Stimulated activated naive CD8-positive, alpha-beta T cell treated with anti-CD3 and anti-CD28 coated beads, Interleukin-15, Interleukin-2, amounts not matched to agents 100 U/mL and 50 U/mL, for 24 hours (primary cell): Measurements from ENCODE around the gene RPA3.
"Not testable (repeated sequence)": the region's sequence is repeated elsewhere in the genome, so short reads cannot be mapped to it uniquely, and the experiment has no call there.

Experiments
- ATAC-seq: fragments of 150-1000 bp; cut with Tn5 transposase; one replicate; pipeline ENCODE4 v1.10.0; 2021
- DNase-seq: peaks from one replicate; pipeline ENCODE4 v3.0.0; 2021

RPA3 gene

DNA sequence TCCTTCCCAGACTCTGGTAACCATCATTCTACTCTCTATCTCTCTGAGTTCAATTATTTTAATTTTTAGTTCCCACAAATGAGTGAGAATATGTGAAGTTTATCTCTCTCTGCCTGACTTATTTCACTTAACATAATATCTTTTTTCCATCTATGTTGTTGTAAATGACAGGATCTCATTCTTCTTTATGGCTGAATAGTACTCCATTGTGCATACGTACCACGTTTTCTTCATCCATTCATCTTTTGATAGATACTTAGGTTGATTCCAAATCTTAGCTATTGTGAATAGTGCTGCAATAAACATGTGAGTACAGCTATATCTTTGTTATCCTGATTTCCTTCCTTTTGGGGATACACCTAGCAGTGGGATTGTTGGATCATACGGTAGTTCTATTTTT is 23.9 kb downstream of the RPA3 start:
- ATAC-seq: no peak
- DNase-seq: no peak

DNA sequence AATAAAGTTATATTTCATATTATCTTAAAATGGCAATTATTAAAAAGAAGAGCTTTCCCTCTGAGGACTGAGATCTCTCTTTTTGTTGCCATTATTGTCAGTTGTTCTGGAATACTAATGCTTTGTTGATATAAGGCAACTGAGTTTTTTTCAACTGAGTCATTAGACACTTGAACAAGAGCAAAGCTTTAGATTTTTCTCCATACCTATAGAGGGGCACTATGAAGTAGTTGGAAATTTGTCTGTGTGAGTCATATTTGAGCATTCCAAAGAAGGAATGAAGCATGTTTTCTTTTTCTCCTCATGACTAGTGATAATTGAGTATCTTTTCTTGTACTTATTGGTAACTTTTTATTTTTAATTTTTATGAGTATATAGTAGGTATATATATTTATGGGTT is 24.5 kb downstream of the RPA3 start:
- no peak for ATAC-seq
- no peak for DNase-seq

GRCh38 chr7:7688956-7689355 is 29.5 kb downstream of the RPA3 start:
- DNase-seq (no peak), ATAC-seq (no peak)

GRCh38 chr7:7688310-7688709 is 30.1 kb downstream of the RPA3 start:
- ATAC-seq (no peak), DNase-seq (no peak)

DNA sequence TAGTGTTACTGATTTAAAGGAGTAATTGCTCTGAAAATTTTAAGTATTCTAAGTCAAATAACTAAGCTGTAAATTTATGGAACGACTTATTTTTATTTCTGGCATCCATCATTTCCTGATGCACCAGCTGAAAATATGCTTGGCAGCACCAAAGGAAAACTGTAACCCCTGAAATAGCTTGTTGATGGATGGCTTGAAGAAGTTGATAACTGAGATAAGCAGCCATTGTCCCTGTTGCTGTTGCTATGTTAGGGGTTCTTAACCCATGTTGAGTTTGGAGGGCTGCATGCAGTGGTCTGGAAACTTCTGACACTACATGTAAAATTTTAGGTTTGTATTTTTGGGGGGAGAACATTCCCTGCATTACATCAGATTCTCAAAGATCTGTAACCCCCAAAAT is 30.6 kb downstream of the RPA3 start:
- no peak for DNase-seq
- ATAC-seq: no peak

DNA sequence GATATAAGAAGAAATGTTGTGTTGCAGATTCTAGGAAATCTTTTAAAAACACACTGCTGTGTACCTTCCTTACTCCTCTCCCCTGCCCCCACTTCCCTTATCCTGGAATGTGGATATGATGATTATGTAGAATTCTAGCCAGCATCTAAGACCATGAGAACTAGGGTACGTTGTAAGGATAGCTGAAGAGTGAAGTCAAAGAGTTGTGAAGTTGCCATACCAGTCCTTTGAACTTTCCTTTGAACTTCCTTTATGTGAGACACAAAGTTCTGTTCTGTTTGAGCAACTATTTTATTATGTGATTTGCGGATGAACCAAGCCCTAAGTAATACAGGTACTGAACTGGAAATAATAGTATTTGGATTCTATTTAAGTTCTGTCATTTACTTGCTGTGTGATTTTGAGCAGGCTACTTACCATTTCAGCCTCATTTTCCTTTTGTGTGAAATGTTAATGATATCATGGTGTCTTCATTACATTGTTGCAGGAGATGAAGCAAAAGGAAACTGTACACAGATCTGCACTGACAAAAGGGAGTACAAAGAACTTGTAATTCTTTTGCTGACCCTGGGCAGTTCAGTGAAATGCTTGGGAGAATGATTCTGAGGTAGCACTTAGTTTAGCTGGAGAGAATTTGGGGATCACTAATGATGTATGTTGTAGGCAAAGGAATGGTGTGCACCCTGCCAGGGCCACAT is 31.4 kb downstream of the RPA3 start:
- no peak for ATAC-seq
- no peak for DNase-seq

GRCh38 chr7:7682861-7683260 is 35.5 kb downstream of the RPA3 start:
- no peak for DNase-seq
- no peak for ATAC-seq

DNA sequence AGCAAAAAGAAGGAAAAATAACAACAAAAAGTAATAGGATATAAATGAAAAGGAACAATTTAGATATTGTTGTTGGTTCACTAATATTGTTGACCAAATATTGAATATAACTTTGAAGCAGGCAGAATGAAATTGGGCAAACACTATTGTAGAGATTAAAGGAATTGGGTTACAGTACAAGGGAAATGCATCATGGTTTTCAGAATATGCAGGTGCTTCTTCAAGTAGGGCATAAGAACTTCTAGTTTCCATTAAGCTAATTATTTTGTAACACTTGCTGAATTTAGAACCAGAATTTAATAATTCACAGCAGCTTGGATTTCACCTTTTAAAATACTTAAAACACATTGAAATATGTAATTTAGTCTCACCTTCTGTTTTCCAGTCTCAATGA is 36.5 kb downstream of the RPA3 start:
- ATAC-seq (no peak), DNase-seq (no peak)

- ATAC-seq (peak; percentile 65), DNase-seq (peak; percentile 33)
Observed at GRCh38 chr7:7681191-7681935, 37.0 kb downstream of the RPA3 start.

- ATAC-seq, DNase-seq: not testable (repeated sequence)
Observed at GRCh38 chr7:7679640-7680039, 38.8 kb downstream of the RPA3 start.

DNA sequence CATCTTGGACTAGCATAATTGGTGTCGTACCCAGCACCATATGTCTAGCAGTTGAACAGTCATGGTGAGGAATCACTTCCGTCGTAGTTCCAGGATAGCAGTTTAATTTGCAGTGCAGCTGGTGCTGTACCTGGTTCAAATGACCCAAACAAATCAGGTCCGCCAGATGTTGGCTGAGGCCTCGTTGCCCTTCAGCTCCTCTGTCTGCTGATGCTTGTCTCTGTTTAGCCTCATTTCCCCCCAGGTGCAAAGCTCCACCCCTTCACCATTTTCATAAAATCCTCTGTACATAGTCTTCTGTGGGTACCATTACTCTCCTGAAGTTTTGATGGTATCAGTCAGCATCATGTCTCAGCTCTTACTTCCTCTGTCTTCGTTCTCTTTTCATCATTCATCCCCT is 42.7 kb downstream of the RPA3 start:
- DNase-seq (no peak), ATAC-seq (no peak)

DNA sequence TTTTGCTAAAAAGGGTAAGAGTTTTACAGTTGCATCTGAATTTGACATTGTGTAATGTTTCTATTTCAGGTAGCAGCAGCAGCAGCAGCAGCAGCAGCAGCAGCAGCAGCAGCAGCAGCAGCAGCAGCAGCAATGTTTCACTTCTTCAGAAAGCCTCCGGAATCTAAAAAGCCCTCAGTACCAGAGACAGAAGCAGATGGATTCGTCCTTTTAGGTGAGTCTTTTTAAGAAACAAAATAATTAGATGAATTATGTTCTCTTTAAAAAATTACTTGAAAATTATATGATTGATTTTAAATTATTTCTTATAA is 45.2 kb downstream of the RPA3 start:
- ATAC-seq (no peak), DNase-seq (no peak)

DNA sequence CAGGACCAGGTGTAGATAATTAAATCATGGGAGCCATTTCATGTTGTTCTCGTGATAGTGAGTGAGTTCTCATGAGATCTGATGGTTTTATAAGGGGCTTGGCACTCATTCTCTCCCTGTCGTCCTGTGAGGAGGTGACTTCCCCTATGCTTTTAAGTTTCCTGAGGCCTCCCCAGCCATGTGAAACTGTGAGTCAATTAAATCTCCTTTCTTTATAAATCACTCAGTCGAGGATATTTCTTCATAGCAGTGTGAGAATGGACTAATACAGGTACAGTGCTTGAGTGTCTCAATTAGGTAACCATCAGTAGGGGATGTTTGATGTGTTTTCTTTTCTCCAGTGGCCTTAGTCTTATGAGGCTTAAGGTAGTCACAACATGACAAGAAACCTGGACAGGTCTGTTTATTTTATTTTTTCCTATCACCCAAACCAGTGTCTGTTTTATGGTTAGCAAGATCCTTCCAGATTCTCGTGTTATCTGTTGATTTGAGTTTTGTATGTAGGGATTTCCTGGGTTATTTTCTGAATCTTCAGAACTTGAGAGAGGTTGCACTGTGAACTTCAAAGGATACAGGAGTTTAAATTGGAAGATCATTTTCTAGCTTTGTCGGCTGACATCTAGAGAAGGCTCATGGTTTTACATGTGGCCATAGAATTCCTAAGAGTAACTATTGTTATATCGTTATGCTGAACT is 45.7 kb downstream of the RPA3 start:
- DNase-seq (peak; percentile 15), ATAC-seq (peak; percentile 91)

DNA sequence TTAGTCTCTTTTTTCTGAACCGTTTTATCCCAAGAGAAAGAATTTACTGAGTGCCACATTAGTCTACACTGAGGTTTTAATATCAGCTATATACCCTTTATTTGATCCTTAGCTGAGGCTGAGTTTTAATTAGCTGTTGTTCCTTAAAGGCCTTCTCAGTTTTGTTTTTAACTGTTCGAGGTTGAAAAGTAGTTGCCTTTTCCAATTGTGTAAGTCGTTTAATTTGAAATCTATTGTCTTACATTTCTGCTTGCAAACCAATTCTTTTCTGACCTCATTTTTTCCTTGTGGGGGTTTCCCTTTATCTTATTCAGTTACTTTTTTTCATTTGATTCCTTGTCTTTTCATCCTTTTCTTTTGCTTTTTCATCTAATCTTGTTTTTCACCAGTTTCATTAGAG is 47.0 kb downstream of the RPA3 start:
- DNase-seq: no peak
- no peak for ATAC-seq

- no peak for ATAC-seq
Observed at GRCh38 chr7:7670490-7670889, 47.9 kb downstream of the RPA3 start.

DNA sequence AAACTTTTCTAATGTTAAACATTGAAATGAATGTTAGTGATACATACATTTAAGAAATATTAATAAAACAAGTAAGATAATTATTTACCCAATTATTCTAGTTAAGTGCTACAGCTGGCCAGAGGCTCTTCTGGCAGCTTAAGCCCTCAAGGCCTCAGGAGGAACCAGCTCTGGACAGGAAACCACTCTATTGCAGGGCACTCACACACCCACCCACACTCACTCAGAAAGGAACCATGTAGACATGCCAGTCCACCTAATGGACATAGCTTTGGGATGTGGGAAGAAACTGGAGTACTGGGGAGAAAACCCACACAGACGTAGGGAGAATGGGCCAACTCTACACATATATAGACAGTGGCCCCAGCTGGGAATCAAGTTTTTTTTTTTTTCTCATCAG is 49.7 kb downstream of the RPA3 start:
- no peak for ATAC-seq
- no peak for DNase-seq

More at GRCh38 chr7:7670490-7670889, 47.9 kb downstream of the RPA3 start:
- no peak for DNase-seq

GRCh38 chr7:7667187-7667586 is 51.2 kb downstream of the RPA3 start:
- ATAC-seq (no peak), DNase-seq (no peak)

DNA sequence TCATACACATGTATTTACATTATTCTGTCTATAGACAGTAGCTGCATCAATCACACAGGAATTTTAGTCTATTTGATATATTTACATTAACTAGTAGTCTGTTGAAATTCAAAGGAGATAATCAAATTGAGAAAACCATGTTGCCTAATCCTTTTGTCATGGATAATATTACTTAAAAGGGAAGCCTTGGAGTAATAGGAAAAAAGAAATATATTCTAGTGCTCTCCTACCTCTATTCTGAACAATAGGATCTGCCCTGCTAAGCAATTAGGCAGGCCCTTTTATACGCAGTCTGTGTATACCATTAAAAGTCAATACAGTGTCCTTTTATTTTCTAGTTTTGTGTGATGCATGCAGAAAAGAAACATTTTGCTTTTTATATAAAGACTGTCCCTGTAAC is 53.4 kb downstream of the RPA3 start:
- ATAC-seq (no peak), DNase-seq (no peak)

DNA sequence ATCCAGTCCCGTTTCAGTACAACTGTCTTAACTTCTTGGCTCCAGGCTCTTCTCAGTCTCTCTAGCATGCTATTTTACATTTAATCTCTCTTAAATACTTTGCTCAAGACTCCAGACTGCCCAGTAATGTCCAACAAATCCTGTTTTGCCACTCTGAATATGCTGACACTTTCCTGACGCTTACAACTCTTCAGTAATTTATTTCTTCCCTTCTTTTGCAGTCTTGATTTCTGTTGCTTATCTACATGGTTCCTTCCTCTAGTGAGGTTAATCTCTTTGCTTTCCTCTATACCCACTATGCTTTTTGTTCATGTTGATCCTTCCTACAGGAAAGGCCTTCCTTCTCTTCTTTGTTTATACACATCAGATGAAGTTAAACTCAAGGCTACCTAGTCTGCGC is 54.1 kb downstream of the RPA3 start:
- no peak for DNase-seq
- no peak for ATAC-seq

GRCh38 chr7:7662527-7662926 is 55.9 kb downstream of the RPA3 start:
- DNase-seq: no peak
- ATAC-seq: no peak

GRCh38 chr7:7656459-7656858 is 61.9 kb downstream of the RPA3 start:
- not testable (repeated sequence) for ATAC-seq, DNase-seq

- no peak for DNase-seq
- no peak for ATAC-seq
Observed at GRCh38 chr7:7654964-7655715, 63.3 kb downstream of the RPA3 start.
